ENCODE data around the gene CCDC91.
"Not testable (repeated sequence)": the region's sequence is repeated elsewhere in the genome, so short reads cannot be mapped to it uniquely, and the experiment has no call there.

CCDC91 gene

DNA sequence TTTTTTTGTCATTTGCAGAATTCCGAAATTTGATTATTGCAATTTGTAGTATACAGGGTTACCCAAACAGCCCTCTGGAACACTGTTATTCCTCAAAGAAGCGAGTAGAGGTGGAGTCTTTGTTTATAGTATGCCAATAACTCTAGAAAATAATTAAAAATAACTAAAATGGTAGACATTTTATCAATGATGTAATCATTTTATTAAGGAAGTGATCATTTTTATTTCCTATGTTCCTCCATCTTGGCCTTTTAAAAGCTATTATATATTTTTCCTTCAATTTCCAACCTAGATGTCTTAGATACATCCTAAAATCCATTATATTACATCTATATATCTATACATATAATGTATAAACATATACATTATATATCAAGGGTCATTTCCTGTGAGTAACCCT, 106.0 kb downstream of the CCDC91 start:
- DNase-seq: no peak

DNA sequence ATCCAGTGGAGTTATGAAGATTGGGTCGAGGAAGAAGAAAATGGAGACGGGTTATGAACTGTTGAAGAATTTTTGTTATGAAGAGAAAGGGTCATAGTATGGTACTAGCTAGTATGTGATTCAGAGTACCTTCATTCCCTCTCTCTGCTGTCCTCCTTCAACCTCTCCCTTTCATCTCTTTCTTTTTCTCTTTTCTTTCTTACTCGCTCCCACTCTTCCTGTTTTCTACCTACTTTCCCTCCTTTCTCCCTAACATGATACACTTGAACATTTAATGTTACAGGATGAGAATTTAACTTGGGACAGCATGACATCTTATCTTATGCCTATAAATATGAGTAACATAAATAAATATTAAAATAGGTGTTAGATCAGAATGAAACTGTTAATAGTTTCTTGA, 112.9 kb downstream of the CCDC91 start:
- no peak for DNase-seq

DNA sequence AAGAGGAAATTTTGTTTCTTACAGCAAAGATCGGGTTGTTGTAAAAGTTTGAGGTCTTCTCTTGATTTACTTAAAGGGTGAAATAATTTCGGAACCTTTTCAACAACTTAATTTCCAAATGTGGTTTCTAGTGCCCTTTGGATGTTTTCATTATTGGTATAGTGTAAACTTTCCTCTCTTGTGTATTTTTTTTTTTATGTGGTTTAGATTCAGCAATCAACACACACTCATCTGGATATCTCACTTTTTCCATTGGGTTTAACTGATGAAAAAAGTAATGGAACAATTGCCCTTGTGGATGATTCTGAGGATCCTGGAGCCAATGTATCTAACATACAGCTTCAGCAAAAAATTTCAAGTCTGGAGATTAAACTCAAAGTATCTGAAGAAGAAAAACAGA, 116.3 kb downstream of the CCDC91 start:
- DNase-seq: no peak

DNA sequence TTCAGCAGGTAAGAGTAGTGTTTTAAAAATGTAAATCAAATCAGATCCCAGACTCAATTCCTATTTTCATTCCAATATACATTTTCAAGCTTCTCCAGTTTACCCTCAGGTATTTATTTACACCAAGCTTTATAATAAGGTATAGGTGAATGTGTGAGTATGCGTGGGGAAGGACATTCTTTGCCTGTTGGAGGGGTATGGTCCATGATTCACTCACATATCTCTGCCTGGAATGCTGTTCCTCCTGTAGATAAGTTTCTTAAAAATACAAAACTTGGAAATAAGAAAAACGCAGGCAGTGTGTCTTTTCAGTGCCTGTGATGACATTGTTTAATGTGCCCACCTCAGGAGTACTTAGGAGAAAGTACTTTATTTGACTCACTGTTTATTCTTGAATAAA, 118.6 kb downstream of the CCDC91 start:
- no peak for DNase-seq

DNA sequence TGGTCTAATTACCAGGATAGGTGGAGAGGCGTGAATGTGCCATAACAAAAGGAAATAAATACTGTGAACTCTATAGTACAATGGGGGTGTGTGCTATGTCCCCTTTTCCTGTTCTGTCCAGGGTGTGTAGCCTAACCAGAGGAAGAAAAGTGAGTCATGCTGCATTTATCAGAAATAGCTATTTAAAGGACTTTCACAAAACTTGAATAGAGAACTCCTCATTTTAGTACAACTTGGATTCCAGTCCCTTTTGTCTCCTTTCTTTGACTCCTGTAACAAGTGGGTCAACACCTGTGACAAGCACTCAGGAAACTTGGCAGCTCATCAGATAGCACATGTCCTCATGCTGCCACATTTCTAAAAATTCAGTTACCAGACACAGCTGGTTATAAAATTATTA, 123.4 kb downstream of the CCDC91 start:
- no peak for DNase-seq

DNA sequence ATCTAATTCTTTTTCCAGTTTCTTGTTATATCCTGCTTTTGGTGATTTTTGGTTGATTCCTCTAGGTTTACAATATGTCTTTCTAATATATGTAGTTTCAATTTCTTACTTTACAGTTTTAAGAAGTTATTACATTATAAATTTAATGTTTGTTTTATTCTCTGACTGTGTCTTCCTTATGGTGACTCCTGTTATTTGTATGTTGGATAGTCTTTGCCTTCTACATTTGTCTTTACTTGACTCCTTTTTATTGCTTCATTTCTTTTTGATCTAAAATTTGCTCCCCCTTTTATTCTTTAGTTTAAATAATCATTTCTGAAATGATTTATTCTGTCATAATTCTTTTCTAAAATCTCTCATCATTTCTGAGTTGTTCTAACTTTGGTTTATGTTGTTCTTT, 125.8 kb downstream of the CCDC91 start:
- no peak for DNase-seq

DNA sequence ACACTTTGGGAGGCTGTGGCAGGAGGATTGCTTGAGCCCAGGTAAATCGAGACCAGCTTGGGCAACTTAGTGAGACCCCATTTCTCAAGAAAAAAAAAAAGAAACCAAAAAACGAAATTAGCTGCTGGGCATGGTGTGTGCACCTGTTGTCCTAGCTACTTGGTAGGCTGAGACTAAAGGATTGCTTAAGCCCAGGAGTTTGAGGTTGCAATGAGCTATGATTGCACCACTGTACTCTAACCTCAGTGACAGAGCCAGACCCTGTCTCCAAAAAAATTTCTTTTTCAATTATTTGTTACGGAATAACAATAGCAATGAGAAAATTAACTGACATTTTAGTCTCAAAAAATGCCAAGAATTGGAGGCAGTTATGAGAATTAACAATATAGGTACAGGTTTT, 128.0 kb downstream of the CCDC91 start:
- no peak for DNase-seq

DNA sequence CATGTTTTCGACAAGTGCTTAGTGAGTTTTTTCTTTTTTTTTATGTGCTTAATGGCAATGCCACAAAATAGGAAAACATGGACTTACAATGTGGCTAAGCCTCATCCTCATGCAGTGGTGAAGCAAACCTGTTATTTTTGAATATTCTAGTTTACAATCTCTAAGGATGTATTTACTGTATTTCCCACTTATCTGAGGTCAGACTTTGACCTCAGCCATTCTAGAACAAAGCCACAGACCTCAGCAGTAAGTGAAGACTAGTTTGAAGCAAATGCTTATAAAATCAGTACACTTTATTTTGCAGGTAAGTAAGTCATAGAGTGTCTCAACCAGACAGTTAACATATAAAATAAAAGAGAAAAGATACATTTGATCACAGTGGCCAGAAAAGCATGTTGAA, 130.1 kb downstream of the CCDC91 start:
- no peak for DNase-seq

DNA sequence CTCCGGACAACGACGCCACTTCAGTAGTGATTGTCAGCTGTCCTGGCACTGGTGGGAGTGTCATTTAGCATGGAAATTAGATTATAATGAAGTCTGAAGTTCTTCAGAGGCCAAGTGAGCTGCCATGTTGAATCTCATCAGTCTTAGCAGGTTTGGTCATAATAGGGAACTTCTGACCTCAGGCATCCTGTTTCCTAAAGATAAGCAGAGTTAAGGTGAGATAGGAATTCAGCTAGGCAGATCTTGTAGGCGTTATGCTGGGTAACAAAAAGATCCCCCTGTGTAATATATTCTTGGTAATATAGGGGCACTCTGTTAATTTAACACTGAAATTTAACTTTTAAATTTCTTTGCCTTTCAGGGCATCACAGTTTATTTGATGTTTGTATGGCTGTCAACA, 137.5 kb downstream of the CCDC91 start:
- no peak for DNase-seq

DNA sequence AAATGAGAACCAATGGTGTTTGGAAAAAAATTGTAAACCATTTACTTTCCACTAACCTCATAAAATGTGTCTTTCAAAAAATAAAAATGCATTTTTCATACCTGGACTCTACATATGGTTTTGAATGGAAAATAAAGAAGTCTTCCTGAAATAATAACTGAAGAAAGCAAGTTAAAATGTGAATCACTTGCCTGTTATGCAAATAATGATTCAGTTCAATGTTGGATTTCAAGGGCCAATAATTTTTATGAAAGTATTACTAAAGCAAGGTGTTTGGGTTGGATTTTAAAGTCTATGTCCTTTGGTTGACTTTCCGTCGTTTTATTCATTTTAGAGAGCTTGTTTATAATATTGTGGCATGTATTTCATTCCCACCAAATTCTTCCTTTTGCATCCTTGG, 138.7 kb downstream of the CCDC91 start:
- DNase-seq: no peak

DNA sequence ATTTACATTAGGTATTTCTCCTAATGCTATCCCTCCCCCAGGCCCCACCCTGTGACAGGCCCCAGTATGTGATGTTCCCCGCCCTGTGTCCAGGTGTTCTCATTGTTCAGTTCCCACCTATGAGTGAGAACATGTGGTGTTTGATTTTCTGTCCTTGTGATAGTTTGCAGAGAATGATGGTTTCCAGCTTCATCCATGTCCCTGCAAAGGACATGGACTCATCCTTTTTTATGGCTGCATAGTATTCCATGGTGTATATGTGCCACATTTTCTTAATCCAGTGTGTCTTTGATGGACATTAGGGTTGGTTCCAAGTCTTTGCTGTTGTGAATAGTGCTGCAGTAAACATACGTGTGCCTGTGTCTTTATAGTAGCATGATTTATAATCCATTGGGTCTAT, 139.5 kb downstream of the CCDC91 start:
- not testable (repeated sequence) for DNase-seq

DNA sequence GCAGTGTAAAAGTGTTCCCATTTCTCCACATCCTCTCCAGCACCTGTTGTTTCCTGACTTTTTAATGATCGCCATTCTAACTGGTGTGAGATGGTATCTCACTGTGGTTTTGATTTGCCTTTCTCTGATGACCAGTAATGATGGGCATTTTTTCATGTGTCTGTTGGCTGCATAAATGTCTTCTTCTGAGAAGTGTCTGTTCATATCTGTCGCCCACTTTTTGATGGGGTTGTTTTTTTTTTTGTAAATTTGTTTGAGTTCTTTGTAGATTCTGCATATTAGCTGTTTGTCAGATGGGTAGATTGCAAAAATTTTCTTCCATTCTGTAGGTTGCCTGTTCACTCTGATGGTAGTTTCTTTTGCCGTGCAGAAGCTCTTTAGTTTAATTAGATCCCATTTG, 140.0 kb downstream of the CCDC91 start:
- not testable (repeated sequence) for DNase-seq

DNA sequence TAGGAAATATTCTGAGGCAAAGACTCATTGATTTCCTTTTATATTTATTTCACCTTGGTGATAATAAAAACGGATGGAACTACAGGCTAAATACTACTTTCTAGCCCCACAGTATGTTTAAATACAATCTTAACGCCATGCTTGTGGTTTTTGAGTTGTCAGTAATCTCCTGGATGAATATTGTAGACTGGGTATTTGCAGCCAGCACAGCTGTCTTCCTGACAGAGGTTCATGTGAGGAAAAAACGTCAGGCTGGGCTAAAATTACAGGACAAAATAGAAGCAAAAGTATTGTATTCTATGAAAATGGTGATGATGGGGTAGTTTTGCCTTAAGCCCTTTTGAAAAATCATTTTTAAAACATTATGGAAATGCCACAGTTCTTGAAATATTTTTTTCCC, 140.9 kb downstream of the CCDC91 start:
- DNase-seq: no peak

DNA sequence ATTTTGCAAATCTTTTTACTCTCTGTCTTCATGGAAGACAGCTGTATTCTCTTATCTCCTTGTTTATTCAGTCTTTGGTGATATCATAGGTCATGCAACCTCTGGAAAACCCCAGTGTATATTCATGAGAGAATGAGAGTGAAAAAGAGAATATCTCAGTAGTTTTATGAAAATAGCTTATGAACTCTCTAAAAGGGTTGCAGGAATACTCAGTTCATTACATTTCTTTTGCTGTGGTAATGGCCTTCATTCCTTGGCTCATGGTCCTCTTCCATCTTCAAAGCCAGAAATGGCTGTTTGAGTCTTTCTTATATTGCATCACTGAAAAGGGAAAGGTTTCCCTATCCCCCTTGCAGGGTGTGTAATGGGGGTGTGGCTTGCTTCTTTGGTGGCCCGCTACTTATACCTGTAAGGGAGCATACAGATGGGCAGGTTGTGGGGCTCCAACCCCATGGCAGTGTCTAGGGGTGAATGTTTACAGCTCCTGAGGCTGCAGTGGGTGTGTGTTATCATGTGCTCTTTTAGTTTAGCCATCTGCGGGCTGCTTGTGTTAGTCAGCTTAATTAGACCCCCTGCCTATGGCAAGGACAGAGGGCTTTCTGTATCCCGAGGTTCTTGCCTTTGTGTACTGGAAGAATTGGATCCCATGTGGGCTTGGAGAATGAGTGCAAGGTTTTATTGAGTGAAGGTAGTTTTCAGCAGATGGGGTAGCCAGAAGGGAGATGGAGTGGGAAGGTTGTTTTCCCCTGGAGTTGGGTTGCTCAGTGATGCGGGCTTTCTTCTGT, 150.2 kb downstream of the CCDC91 start:
- no peak for DNase-seq

DNA sequence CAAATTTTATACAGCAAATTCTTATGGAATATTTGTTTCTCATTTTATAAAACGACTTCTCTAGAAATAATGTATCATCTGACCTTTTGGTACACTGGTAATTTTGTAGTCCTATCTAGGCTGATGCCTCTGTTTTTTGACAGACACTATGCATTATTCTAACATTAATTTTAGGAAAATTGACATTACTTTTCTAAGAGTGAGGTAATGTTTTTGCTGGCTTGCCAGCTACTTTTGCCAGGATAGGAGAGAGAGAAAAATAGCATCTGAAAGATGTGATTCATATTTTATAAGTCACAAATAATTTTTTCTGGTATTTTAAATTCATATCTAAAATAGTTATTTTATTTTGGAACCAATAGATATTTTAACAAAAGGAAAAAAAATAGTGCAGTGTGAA, 153.5 kb downstream of the CCDC91 start:
- no peak for DNase-seq

DNA sequence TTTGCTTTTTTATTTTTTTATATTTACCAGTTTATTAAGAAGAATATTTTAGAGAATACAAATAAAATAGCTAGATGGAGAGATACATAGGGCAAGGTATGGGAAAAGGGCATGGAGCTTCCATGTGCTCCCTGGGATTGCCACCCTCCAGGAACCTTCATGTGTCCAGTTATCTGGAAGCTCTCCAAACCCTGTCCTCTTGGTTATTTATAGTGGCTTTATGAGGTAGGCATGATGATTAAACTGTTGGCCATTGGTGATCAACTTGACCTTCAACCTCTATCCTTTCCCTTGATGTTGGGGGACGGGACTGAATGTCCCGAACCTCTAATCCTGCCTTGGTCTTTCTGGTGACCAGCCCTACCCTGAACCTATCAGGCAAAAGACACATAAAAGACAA, 156.3 kb downstream of the CCDC91 start:
- no peak for DNase-seq

DNA sequence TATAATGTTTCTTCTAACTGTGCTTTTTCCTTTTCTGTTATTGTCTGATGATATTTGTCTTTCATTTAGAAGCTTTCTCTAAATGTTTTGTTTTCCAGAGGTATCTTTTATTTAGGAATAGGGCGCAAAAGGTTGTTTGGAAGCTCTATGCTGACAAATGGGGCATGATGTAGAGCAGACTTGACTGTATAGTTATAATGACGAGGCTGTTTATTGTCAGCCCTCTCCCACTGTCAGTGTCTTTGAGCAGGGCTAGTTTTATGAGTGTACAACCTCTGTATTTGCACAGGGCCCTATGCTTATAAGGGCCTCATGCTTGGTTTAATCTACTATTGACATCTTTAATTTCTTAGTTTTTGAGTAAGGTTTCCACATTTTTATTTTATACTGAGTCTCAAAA, 158.9 kb downstream of the CCDC91 start:
- DNase-seq: no peak

DNA sequence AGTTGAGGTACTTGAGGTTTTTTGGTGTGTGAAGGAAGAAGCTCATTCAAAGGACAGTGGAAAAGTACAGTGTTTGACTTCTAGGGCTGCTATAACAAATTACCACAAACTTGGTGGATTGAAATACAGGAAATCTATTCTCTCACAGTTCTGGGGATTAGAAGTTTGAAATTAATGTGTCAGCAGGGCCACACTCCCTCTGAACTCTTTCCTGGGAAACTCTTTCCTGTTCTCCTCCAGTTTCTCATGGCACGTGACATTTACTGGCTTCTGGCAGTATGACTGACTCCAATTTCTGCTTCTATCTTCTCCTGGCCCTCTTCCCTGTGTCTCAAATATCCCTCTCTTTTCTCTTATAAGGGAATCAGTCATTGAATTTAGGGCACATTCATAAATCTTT, 160.2 kb downstream of the CCDC91 start:
- no peak for DNase-seq

DNA sequence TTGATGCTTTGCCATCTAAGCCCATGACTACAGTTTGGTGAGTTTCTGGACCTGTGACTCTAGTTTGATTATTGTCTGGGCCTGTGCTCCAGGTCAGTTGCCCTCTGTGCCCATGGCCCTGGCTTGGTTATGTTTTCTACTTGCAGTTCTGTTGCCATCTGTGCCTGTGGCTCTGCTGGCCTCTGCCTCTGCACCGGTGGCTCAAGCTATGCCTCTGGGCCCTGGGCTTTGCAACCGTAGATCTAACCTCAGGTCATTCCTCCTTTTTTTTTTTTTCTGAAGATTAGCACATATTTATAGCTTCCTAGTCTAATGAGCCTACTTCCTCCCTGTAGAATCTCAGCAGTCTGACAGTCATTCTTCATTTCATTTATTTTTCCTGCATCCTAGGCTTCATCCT, 161.2 kb downstream of the CCDC91 start:
- no peak for DNase-seq

DNA sequence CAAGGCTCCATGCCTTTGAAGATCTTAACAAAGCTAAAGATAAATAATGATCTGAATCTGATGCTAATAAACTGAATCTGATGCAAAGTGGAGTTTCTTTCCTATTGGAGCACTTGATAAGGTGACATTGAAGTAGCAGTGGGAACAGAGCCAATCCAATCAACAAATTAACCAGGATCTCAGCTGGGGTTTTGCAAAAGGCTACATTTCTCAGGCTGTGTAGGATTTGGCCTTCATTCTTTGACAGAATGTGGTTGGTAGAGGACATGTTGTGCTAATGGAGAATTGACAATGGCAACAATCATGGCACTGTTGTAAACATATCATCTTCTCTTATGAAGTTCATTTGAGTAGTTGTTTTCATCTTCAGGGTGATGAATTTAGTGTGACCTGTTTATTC, 164.9 kb downstream of the CCDC91 start:
- DNase-seq: no peak

DNA sequence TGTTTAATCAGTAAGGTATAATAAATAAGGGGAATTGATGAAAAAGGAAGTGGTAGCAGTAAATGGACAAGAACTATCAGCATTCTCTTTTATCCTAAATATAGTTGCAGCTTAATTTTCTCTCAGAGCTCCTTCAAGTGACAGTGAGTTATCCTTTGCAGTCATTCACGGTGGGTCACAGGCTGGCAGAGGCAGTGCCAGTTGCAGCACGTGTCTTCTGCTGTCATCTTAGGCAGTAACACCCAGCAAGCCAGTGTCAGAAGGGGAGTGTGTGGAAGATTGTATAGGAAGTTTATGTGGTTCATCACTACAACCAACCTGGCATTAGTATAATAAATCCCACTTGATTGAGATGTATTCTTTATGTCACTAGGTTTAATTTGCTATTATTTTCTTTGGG, 170.0 kb downstream of the CCDC91 start:
- DNase-seq: no peak

DNA sequence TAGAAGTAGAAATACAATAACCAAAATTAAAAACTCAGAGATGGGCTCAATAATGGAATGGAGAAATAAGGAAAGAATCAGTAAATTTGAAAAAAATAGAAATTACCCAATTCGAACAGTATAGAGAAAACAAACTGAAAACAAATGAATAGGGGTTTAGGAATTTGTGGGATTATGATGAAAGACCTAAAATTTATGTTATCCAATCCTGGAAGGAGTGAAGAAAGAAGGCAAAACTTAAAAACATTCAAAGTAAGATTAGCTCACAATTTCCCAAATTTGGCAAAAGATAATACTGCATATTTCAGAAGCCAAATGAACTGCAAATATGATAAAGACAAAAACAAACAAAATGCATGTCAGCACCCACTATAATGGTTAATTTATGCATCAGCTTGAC, 177.1 kb downstream of the CCDC91 start:
- DNase-seq: no peak

DNA sequence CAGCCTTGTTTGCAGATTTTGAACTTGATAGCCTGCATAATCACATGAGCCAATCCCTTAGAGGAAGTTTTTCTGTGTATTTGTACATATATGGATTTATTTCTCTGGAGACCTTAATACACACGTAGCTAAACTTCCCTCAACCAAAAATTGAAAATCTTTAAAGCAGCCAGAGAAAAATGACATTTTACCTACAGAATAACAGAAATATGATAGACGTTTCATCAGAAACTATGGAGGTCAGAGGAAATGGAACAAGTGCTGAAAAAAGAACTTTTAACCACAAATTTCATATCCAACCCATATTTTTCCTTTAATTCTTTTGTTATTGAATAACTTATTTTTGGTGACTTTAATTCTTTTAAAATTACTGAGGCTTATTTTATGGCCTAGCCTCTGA, 177.7 kb downstream of the CCDC91 start:
- DNase-seq: no peak

DNA sequence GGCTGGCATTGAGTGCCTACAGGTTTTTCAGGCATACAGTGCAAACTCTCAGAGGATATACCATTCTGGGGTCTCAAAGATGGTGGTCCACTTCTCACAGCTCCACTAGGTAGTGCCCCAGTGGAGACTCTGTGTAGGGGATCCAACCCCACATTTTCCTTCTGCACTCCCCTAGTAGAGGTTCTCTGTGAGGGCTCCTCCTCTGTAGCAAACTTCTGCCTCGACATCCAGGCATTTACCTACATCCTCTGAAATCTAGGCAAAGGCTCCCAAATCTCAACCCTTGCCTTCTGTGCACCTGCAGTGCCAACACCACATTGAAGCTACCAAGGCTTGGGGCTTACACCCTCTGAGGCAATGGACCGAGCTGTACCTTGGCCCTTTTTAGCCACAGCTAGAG, 179.2 kb downstream of the CCDC91 start:
- no peak for DNase-seq

DNA sequence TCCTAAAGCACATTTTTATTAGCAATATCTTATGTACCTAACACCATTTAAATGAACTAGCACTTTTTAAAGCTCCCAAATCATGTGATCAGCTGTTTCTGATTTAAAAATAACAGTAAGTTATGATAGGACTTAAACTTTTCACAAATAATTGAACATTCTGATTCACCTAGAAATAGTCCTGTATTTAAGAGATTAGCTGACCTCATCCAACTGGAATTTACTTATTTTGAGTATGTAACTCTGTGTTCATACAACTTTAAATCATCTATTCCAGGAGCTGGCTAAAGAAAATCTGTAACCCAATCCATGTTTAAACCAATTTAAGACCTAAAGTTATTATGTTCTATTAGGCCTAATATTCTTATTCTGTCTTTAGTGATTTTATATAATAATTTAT, 184.3 kb downstream of the CCDC91 start:
- no peak for DNase-seq

DNA sequence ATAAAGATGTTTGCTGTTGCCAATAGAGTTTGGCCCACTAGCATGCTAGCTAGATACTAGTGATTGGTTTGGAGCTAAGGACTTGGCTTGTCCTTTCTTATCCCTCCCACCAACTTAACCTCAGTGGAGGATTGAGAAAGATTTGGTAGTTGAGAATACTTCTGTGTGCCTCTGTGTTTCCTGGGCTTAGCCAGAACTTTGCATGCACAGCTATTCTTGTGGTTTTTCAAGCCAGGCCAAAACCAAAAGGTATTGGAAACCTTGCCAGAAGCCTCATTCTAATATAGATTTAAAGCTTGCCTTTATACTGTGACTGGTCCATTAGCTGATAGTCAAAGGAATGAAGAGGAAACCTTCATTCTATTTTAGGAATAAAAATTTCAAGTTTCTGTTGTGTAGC, 188.5 kb downstream of the CCDC91 start:
- DNase-seq: no peak
